Gastroesophageal sphincter (tissue), 4 donors: Measurements from ENCODE around the gene REM2. TPM values are rescaled to one million over a fixed set of nuclear protein-coding genes. Genes with fewer than 3 reads are reported as not detected.

Experiments
- ATAC-seq: fragments of 150-250 bp; one replicate; pipeline ENCODE4 v1.9.1; 2016; ENCODE audit warnings: mild to moderate bottlenecking, moderate library complexity
- H3K27ac ChIP-seq, 4 donors: fragments of 200-600 bp; sonication (generic) in 3 of 4; 1 replicate in 3 of 4; 2 replicates in 1 of 4; pipeline ENCODE4 v1.5.1; 2016 to 2019
- H3K27me3 ChIP-seq: fragments of 200-600 bp; sonication (generic); one replicate; pipeline ENCODE4 v1.5.1; 2019
- H3K36me3 ChIP-seq, 2 donors: fragments of 200-600 bp; sonication (generic); one replicate each; pipeline ENCODE4 v1.5.1; 2019; ENCODE audit warnings: control low read depth in 1 of 2
- H3K4me1 ChIP-seq, 3 donors: fragments of 200-600 bp; sonication (generic); 1 replicate in 2 of 3; 2 replicates in 1 of 3; pipeline ENCODE4 v1.5.1; 2016 to 2019; ENCODE audit warnings: control low read depth in 2 of 3
- H3K4me3 ChIP-seq, 2 donors: fragments of 200-600 bp; sonication (generic); one replicate each; pipeline ENCODE4 v1.5.1; 2019; ENCODE audit warnings: mild to moderate bottlenecking in 1 of 2, moderate library complexity in 1 of 2
- H3K9me3 ChIP-seq, 3 donors: fragments of 200-600 bp; sonication (generic); one replicate each; pipeline ENCODE4 v1.5.1; 2017 to 2019; ENCODE audit warnings: control low read depth in 2 of 3
- EP300 ChIP-seq: sonication (generic); formaldehyde crosslinking; IDR thresholded peaks from one replicate; pipeline ENCODE4 v1.6.1; 2017; ENCODE audit warnings: antibody characterized with exemption, mild to moderate bottlenecking
- POLR2A ChIP-seq, 2 donors: fragments of 450-650 bp; IDR thresholded peaks; one replicate each; pipeline ENCODE4 v1.6.1; 2017; ENCODE audit warnings: antibody characterized with exemption in 2 of 2, mild to moderate bottlenecking in 2 of 2, moderate library complexity in 1 of 2
- POLR2AphosphoS5 ChIP-seq: sonication (generic); formaldehyde crosslinking; IDR thresholded peaks from one replicate; pipeline ENCODE4 v1.6.1; 2017; ENCODE audit warnings: antibody characterized with exemption
- WGBS, 2 donors: methylation state at CpG; one replicate each; pipeline ENCODE4 v1.1.5; 2018; ENCODE audit warnings: low coverage in 1 of 2; 5-methylcytosine and 5-hydroxymethylcytosine counted together
- total RNA-seq, 4 donors: library from RNA; depleted of rRNA; stranded (reverse); fragments of >200 nt; gene quantifications; one replicate each; pipeline ENCODE4 v1.1.0, GENCODE V29; 2016
- TF ChIP-seq, protein P1 (sequence below), 4 experiments: fragments of 200-600 bp in 2 of 4; fragments of 450-650 bp in 2 of 4; sonication (generic) in 1 of 4; IDR thresholded peaks; one replicate each; pipeline ENCODE4 v1.5.1; 2017 to 2019; ENCODE audit warnings: antibody characterized with exemption in 4 of 4, mild to moderate bottlenecking in 2 of 4, moderate library complexity in 2 of 4

REM2 gene
- total RNA-seq = under 1 TPM; 0.20 to 0.93 (median 0.47) TPM

DNA sequence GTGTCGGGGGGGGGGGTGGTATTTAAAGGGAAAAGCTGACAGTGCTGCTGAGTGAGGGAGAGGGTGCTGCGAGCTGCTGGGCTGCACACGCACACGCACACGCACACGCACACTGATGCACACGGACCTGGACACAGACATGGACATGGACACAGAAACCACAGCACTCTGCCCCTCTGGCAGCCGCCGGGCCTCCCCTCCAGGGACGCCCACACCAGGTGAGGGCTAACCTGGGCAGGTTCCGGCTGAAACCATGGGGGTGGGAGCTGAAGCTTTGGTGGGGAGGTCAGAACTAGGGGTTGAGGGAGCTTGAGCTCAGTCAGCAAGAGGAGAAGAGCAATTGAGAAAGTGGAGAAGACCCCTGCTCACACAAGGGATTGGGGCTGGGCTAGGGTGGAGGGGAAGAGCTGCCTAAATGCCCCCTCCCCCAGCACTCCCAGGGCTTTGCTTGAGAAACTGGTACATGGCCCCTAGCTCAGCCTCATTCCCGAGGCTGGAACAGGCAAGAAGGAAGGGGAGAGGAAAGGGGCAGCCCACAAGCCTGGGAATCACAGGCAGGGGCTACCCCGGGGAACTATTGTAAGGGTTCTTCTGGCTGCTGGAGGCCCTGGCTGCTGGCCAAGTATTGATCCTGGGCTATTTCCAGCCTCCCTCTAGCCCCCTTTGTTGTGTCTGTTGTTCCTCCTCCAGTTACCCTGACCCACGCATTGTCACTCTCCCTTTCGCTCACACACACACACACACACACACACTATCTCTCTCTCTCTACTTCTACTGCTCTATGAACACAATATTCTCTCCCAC lies at the start of gene REM2:
REM2 (plus strand) TSS at position 50 of the 804 bp plus-strand sequence; CDS start at position 116, 66 bp downstream.
- TF ChIP-seq POLR2AphosphoS5 (peak; percentile 2), POLR2A (IDR thresholded peaks at IDR 0.05) (no peak)
- H3K27me3 ChIP-seq = no peaks in the 10 kb centered on the region
- H3K4me3 ChIP-seq = no peak within 1 kb of the TSS
- no peak for ATAC-seq
- peaks cover 0 to 15% of the 10 kb centered on the region in 2 donors for H3K36me3 ChIP-seq
- H3K27ac ChIP-seq = no peak within 1 kb of the TSS
- 26 to 48% methylated on average over 3 to 8 of the region's 15 CpGs for WGBS, 2 donors
- H3K4me1 ChIP-seq = peaks cover 0 to 41% (median 11%) of the 10 kb centered on the region in 3 donors
- no peaks in the 10 kb centered on the region for H3K9me3 ChIP-seq

- H3K36me3 ChIP-seq = peaks cover 0 to 22% of the 10 kb centered on the region in 2 donors
- TF ChIP-seq POLR2AphosphoS5 (no peak), EP300 (no peak), POLR2A (IDR thresholded peaks at IDR 0.05) (no peak)
- TF ChIP-seq, protein P1, sequence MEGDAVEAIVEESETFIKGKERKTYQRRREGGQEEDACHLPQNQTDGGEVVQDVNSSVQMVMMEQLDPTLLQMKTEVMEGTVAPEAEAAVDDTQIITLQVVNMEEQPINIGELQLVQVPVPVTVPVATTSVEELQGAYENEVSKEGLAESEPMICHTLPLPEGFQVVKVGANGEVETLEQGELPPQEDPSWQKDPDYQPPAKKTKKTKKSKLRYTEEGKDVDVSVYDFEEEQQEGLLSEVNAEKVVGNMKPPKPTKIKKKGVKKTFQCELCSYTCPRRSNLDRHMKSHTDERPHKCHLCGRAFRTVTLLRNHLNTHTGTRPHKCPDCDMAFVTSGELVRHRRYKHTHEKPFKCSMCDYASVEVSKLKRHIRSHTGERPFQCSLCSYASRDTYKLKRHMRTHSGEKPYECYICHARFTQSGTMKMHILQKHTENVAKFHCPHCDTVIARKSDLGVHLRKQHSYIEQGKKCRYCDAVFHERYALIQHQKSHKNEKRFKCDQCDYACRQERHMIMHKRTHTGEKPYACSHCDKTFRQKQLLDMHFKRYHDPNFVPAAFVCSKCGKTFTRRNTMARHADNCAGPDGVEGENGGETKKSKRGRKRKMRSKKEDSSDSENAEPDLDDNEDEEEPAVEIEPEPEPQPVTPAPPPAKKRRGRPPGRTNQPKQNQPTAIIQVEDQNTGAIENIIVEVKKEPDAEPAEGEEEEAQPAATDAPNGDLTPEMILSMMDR (IDR thresholded peaks at IDR 0.05) = no peak
- H3K4me1 ChIP-seq = peaks cover 0 to 47% (median 19%) of the 10 kb centered on the region in 3 donors
- H3K27me3 ChIP-seq = no peaks in the 10 kb centered on the region
- H3K9me3 ChIP-seq = no peaks in the 10 kb centered on the region
- H3K4me3 ChIP-seq = no peak overlapping the region
- 53 to 69% methylated on average over 3 of the region's 3 CpGs for WGBS, 2 donors
- no peak for ATAC-seq
- peak overlapping the region in 3 of 4 donors; percentile 96 to 99 (median 99) for H3K27ac ChIP-seq
These were observed 47.5 kb upstream of the REM2 start for GRCh38 chr14:22835505-22835904.

- 0 to 2% methylated on average over 14 to 27 of the region's 46 CpGs for WGBS, 2 donors
- peak within 1 kb of the TSS; percentile 92 to 96 for H3K4me3 ChIP-seq
These were observed 46.5 kb upstream of the REM2 start, which contains the start of gene MMP14 for GRCh38 chr14:22836301-22837113. TSS of gene MMP14 (plus strand) at chr14:22836585. CDS start at chr14:22836818, 233 bp downstream.

DNA sequence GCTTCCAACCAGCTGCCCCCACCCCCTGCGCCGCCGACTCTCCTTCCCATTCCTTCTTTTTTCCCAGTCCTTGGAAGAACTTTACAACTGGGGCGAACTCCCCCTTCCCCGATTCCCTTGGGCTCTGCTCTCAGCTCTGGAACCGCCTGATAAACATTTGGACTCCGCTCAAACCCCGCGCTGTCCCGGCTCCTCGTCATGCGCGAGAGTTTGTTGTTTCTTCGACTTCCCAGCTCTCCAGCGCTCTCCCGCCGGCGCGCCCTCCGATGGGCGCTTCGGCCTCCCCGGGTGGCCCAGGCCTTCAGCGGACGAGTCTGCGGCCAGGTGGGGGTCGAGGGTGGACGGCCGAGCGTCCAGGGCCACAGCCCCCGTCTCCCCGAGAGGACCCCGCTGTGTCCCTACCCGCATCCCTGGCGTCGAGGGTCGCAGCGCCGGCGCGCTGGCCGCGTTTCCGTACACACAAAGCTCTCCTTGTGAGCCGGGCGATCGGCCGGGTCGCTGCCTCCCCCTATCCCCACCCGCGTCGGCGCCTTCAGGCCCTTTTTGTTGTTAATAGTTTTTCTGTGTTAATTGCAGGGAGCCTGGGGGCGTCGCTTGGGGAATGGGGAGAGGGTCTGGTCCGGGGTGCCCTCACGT lies 45.8 kb upstream of the REM2 start:
- WGBS, 2 donors = 0 to 1% methylated on average over 11 to 14 of the region's 57 CpGs
- H3K4me3 ChIP-seq = peak overlapping the region; percentile 92 to 96
- no peaks in the 10 kb centered on the region for H3K27me3 ChIP-seq
- peak; percentile 35 for ATAC-seq
- TF ChIP-seq, protein P1 (IDR thresholded peaks at IDR 0.05) = peak in 1 of 4 experiments; percentile 8
- TF ChIP-seq EP300 = no peak
- peak; percentile 40 to 41 for TF ChIP-seq POLR2A (IDR thresholded peaks at IDR 0.05)
- peak; percentile 41 for TF ChIP-seq POLR2AphosphoS5
- H3K36me3 ChIP-seq = peaks cover 0 to 38% of the 10 kb centered on the region in 2 donors
- H3K9me3 ChIP-seq = no peaks in the 10 kb centered on the region
- H3K27ac ChIP-seq = peak overlapping the region; percentile 96 to 99 (median 98)
- peaks cover 0 to 53% (median 16%) of the 10 kb centered on the region in 3 donors for H3K4me1 ChIP-seq

More at GRCh38 chr14:22836301-22837113, 46.5 kb upstream of the REM2 start, which contains the start of gene MMP14:
- Histone ChIP-seq H3K36me3 (peaks cover 0 to 31% of the 10 kb centered on the region in 2 donors), H3K4me1 (peaks cover 0 to 48% (median 16%) of the 10 kb centered on the region in 3 donors), H3K27me3 (no peaks in the 10 kb centered on the region), H3K9me3 (no peaks in the 10 kb centered on the region), H3K27ac (peak within 1 kb of the TSS; percentile 96 to 99 (median 98))
- TF ChIP-seq EP300 (no peak), POLR2A (IDR thresholded peaks at IDR 0.05) (peak; percentile 58 to 73), POLR2AphosphoS5 (peak; percentile 89)
- TF ChIP-seq, protein P1 (IDR thresholded peaks at IDR 0.05) = peak in 3 of 4 experiments; percentile 36 to 71 (median 43)
- peak; percentile 75 for ATAC-seq
